NCI-H1092 treated with DMSO at 0.1 percent for 48 hours (cell line): ENCODE data around the gene MAZ.

ENCODE experiments used
- DNase-seq: peaks from one replicate; lab custom pipeline; 2025; lab: John Stamatoyannopoulos, UW

Gene MAZ

DNA sequence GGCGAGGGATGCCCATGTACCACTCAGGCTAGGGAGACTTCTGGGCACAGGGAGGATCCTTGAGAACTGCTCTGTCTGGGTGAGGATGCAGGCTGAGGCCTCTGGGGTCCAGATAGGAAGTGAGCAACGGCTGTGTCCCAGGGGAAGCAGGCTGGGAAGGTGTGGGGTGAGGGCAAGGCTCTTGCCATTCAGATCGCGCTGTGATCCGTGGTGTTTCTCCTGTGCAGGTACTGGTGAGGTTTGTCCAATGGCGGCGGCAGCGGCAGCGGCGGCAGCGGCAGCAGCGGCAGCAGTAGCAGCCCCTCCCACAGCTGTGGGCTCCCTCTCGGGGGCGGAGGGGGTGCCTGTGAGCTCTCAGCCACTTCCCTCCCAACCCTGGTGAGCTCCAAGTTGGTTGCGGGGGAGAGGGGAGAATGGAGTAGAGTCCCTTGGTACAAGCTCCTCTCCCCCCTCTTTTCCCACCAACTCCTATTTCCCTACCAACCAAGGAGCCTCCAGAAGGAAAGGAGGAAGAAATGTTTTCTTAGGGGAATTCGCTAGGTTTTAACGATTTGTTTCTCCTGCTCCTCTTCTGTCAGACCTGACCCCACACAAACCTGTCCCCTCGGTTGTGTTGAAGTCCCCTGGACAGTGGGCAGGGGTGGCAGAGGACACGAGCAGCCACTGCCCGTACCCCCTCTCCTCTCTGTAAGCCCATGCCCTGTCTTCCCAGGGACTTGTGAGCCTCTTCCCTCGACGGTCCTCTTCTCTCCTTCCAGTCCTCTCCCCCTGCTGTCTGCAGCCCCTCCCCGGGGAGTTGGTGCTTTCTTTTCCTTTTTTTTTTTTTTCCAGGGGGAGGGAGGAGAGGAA is 3.7 kb downstream of the MAZ start:
- no peak for DNase-seq

DNA sequence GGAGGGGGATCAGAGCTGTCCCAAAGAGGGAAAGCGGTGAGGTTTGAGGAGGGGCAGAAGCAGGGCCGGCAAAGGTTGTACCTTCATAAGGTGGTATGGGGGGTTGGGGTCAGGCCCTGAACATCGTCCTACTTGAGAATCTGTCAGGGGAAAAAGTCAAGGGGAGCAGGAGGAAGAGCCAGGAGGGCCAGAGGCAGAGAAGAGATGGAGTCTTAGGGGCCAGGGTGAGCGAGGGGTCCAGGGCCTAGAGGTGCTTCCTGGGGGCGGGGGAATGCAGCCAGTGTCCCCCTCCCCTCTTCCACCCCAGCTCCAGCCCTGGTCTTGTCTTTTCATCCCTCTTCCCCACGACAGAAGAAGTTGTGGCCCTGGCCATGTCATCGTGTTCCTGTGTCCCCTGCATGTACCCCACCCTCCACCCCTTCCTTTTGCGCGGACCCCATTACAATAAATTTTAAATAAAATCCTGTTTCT is 4.4 kb downstream of the MAZ start:
- no peak for DNase-seq

DNA sequence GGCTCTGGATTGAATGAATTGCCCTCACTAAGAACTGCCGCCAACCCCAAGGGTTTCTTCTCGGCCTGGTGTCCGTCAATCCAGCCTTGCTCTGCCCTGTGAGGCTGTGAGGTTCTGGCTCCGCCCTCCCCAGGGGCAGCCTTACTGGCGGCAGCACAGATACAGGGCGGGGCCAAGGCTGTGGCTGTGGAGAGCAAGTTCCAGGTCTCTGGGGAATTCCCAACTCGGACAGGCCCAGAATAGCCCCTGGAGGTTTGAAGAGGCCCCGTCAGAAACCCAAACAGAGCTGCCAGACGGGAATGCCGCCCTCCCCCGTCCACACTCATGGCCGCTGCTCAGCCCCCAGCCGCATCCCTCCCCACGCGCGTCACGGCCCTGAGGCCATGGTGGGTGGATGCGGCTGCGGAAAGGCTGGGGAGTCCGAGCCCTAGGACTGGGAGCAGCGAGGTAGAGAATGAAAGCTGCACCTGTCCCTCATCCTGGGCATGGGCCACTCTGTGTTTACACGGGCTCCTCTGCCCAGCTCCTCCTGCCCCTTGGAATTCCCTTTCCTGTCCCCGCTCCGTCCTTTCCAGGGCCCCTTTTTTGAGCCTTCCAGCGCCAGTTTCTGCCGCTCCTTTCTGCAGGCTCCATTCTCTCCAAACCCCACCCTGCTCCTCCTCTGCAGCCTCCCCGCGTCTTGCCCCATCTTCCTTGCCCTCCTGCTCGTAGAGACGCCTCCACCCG is 5.0 kb downstream of the MAZ start:
- DNase-seq: peak; percentile 81

DNA sequence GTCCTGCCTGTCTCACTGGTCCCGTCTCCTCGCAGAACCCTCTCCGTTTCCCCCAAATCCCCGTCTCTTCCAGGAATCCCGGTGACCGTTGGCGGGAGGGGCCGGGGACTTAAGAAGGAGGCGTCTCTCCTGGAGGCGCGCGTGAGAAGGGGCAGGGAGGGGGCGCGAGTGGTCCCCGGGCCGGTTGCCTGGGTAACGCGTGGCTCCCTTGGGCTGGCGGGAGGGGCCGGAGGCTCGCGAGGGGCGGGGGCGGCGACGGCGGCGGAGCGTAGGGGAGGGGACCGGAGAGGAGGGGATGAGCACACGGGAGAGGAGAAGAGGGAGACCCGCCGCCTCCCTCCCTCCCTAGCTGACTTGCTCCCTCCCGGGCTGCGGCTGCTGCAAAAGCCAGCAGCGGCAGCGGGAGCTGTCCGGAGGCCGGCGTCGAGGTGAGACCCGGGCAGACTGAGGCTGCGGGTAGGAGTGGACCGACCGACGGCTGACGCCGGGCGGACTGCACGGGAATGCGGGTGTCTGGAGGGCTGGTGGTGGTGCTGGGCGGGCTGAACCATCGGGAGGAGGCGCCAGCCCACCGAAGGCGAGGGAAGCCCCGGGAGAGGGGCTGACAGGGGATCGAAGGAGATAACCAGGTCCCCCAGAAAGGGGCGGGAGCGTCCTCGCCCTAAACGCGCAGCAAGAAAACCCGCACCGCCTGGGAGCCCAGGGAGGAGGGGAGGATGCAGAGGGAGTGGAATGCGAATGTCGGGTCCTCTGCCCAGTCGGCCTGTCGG is 5.8 kb downstream of the MAZ start, which contains the start of gene PRRT2:
Gene PRRT2 (plus strand): TSS at position 298 of the 770 bp plus-strand sequence. CDS start 862 bp downstream, outside the sequence.
- peak; percentile 66 for DNase-seq

DNA sequence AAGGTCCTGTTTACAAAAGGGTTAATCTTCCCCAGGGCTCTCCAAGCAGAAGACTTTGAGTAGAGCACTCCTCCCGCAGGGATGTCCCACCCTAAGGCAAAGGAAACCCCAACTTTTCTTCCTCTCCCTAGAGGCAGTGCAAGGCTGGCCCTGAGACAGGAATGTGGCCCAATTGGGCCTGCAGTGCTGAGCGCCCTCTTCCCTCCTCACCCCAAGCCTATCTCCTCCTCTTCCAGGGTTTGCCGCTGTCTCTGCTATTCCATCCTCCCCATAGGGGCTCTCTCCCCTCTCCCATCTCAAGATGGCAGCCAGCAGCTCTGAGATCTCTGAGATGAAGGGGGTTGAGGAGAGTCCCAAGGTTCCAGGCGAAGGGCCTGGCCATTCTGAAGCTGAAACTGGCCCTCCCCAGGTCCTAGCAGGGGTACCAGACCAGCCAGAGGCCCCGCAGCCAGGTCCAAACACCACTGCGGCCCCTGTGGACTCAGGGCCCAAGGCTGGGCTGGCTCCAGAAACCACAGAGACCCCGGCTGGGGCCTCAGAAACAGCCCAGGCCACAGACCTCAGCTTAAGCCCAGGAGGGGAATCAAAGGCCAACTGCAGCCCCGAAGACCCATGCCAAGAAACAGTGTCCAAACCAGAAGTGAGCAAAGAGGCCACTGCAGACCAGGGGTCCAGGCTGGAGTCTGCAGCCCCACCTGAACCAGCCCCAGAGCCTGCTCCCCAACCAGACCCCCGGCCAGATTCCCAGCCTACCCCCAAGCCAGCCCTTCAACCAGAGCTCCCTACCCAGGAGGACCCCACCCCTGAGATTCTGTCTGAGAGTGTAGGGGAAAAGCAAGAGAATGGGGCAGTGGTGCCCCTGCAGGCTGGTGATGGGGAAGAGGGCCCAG is 6.7 kb downstream of the MAZ start:
- no peak for DNase-seq

DNA sequence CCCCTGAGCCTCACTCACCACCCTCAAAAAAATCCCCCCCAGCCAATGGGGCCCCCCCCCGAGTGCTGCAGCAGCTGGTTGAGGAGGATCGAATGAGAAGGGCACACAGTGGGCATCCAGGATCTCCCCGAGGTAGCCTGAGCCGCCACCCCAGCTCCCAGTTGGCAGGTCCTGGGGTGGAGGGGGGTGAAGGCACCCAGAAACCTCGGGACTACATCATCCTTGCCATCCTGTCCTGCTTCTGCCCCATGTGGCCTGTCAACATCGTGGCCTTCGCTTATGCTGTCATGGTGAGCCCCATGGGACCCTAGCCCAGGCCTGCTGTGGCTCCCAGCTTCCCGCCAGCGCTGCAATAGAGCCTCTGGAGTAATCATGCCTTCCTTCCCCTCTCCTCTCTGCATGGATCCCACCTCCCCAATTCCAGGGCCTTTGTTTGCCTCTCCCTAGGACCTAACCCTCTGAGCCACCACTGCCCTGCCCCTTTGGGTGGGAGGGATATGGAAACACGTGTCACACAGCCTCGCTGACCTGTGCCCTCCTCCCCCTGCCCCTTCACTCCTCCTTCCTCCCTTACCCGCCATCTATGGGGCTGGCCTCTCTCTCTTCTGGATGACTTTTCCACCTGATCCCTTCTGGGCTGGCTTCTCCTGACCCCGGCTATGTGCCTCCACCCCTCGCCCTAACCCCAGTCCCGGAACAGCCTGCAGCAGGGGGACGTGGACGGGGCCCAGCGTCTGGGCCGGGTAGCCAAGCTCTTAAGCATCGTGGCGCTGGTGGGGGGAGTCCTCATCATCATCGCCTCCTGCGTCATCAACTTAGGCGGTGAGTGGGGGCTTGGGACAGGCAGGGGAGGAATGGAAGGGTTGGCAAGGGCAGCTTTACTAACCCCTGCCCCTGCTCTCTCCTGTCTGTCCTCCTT is 7.6 kb downstream of the MAZ start:
- no peak for DNase-seq

DNA sequence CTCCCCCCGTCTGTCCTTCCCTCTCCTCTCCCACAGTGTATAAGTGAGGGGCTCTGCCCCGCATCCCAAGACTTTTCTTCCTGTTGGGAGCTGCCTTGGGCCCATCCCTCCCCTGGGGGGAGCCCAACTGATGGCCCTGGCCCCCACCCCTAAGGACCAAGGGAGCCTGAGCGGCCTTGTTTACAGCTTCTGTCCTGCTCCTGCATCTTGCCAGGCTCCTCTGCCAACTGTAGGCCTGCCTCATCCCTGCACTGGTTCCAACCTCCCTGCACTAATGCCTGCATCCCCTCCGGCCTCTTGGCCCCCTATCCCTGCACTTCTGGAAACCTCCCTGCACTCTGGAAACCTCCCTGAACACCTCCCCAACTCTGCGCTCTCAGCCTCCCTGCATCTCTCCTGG is 8.3 kb downstream of the MAZ start:
- no peak for DNase-seq

DNA sequence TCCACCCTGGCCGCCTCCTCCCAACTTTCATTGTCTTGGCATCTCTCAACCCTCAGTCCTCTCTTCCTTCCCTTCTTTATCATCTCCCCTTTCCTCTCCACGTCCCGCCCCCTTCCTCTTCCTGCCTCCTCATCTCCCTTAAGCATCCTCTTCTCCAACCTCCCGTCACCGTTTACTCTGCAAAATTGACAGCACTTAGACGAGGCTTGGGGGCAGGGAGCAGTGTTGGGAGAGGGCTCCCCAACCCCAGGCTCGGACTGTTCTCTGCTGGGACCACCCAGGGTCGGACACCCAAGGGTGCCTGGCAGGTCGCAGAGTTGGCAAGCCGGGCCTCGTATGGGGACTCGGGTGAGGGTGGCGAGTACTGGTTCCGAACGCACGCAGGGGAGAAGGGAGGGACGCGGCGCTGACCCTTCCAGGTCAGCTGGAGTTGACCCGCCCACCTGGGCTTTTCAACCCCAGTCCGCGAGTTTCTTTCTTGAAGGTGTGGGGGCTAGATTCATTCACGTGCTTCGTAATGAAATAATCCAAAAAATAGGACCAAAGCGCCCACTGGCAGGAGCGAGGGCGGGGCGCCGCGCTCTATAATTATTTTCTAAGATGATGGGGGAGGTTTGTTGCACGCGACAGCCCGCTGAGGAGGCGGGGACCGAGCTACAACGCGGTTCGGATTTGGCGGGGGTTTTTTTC is 8.8 kb downstream of the MAZ start:
- peak; percentile 79 for DNase-seq

DNA sequence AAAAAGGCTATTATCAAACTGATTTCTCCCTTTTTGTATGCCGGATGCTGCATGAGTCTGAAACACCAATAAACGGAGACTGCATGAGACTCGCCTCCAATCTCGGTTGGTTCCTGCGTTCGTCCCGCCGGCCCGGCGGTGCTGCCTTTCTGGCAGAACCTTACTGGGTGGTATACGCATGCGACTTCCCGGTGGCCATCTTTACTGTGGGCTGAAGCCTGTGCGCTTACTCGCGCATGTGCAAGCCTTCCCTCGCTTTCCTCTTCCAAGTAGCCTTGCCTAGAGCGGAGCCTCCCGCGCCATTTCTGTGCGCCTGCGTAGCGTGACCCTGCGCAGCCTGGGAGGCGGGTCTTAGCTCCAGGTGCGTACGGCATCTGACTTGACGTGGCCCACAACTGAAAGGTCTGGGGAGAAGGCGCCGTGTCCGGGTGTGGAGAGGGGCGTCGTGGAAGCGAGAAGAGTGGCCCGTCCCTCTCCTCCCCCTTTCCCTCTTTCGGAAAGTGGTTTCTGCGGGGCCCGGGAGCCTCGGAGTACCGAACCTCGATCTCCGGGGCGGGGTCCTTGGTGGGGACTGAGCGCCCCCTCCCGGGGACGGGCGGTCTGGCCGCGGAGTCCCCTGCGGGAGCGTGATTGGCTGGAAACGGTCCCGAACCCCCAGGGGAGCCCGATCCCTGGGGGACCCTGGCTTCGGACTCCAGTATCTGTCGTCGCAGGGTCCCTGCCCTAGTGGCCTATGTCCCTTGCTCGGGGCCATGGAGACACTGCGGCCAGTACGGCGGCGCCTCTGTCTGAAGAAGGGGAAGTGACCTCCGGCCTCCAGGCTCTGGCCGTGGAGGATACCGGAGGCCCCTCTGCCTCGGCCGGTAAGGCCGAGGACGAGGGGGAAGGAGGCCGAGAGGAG is 9.7 kb downstream of the MAZ start, which contains the start of gene PAGR1:
Gene PAGR1 (plus strand): TSS at position 360 of the 901 bp plus-strand sequence. CDS start 374 bp downstream, at position 734.
- DNase-seq: peak; percentile 99

DNA sequence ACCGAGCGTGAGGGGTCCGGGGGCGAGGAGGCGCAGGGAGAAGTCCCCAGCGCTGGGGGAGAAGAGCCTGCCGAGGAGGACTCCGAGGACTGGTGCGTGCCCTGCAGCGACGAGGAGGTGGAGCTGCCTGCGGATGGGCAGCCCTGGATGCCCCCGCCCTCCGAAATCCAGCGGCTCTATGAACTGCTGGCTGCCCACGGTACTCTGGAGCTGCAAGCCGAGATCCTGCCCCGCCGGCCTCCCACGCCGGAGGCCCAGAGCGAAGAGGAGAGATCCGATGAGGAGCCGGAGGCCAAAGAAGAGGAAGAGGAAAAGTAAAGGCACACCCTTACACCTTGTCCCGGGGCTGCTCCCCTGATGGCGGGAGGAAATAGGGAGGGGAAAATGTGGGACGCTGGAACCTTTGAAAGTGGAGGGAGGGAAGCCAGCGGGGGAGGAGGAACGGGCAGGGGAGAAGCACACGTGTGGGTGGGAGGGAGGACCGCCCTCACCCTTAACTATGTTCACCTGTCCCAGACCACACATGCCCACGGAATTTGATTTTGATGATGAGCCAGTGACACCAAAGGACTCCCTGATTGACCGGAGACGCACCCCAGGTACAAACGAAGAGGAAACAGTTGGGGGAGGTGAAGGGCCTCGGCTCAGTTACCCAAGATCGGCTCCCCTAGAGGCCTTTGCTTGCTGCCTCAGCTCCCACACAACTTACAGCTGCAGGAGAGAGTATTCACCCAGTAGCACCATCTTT is 10.5 kb downstream of the MAZ start:
- DNase-seq: peak; percentile 41

DNA sequence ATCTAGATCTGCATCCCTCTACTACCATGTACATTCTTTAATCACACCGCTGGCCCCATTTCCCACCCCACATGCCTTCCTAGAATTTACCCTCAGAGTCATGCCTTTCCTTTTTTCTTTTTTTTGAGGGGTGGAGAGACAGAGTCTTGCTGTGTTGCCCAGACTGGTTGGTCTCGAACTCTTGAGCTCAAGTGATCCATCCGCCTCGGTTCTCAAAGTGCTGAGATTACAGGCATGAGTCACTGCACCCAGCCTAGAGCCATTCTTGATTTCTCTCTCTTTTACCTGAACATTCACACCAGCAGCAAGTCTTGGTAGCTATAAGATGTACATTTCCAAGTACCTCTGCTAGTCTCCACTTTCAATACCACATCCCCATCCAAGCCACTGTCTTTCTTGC is 11.8 kb downstream of the MAZ start:
- no peak for DNase-seq

DNA sequence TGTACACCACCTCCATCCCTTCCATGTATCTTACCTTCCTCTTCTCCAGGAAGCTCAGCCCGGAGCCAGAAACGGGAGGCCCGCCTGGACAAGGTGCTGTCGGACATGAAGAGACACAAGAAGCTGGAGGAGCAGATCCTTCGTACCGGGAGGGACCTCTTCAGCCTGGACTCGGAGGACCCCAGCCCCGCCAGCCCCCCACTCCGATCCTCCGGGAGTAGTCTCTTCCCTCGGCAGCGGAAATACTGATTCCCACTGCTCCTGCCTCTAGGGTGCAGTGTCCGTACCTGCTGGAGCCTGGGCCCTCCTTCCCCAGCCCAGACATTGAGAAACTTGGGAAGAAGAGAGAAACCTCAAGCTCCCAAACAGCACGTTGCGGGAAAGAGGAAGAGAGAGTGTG is 13.2 kb downstream of the MAZ start:
- no peak for DNase-seq

DNA sequence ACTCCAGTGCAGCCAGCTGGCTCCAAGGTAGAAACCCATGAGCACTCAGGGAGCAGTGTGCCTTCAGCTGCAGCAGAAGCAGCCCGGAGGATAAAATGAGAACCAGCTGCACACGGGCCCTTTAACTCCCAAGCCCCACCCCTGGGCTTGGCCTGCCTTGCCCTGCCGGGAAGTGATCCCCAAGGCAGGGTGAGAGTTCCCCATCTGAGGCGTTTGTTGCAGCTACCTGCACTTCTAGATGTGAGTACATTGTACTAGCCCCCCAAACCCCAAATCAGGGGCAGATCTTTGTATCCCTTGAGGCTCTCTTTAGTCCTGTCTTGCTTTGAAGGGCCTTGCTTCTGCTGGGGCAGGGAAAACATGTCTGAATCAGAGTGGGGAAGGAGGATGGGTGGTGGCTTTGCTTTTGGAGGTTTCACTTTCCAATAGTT is 14.0 kb downstream of the MAZ start, which contains the start of gene MVP:
Gene MVP (plus strand): TSS at position 192 of the 431 bp plus-strand sequence. CDS start 10,088 bp downstream, outside the sequence.
- no peak for DNase-seq

DNA sequence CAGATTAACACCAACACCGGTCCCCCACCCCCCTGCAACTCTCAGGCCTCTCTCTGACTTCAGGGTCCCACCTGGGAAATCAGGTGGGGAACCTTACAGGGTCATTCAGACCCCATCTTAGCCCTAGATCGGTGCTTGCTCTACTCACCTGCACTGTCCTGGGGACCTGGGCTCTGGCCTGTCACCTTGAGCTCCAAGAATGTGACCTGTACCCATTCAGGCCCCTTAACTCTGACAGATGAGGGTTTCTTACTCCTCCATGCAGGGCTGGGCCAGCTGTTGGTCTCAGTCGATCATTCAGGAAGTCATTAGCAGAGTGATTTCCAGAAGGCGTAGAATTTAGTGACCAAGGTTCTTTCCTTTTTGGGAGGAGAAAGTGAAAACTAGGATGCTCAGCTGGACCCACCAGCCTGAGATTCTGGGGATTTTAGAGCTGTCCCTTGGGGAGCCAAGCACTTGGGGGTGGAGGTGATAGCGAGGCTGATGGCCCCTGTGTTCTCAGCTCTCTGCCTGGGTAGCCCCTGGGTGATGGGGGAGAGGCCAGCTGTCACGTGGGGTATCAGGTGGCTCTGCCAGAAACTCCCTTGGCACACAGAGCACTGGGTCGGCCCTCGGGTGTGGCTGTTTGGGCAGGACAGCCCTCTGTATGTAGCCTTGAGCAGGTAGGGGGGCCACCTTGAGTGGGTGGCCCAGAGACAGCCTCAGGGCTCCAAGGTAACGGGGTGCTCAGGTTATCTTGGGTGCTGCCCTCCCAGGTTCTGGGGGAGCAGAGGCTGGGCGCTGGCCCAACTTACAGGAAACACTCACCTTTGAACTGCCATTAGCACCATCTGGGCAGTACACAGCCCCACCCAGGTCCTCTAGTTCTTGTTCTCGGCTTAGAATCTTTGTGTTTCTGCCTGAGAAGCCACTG is 14.7 kb downstream of the MAZ start:
- no peak for DNase-seq

DNA sequence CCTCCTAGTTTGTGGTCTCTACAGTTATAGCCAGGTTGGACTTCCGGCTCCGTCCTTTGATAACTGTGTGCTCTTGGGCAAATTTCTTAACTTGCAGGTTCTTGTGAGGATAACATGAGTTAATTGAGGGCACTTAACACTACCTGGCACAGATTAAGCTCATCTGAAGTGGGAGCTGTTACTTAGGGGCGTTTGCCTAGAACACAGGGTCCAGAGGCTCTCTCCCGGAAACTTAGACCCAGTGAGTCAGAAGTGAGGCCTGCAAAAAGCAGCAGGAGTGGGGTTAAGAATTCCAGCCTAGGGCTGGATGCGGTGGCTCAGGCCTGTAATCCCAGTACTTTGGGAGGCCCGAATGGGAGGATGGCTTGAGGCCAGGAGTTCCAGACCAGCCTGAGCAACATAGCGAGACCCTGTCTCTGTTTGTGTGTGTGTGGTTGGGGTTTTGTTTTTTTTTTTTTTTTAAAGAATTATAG is 15.3 kb downstream of the MAZ start:
- no peak for DNase-seq

DNA sequence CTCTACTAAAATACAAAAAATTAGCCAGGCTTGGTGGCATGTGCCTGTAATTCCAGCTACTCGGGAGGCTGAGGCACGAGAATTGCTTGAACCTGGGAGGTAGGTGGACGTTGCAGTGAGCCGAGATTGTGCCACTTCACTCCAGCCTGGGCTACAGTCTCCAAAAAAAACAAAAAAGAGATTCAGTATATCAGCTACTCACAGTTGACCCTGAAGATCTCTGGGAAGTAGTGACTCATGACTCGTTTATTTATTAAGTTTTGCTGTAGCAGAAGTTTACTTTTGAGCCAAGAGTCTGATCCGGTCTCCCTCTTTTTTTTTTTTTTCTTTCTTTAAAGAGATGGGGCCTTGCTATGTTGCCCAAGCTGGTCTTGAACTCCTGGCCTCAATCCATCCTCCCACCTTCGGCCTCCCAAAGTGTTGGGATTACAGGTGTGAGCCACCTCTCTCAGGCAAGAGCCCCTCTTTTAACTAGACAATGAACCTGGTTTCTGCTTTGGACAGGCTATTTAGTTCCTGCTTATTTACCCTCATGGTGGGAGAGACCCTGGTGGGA is 18.3 kb downstream of the MAZ start:
- no peak for DNase-seq
